ENCODE measurements around the gene PKD1L1. TPM values are rescaled to one million over a fixed set of nuclear protein-coding genes. Genes with fewer than 3 reads are reported as not detected.

PKD1L1 gene
- total RNA-seq, 1 donor from 2014 or later: 0.17 TPM

DNA sequence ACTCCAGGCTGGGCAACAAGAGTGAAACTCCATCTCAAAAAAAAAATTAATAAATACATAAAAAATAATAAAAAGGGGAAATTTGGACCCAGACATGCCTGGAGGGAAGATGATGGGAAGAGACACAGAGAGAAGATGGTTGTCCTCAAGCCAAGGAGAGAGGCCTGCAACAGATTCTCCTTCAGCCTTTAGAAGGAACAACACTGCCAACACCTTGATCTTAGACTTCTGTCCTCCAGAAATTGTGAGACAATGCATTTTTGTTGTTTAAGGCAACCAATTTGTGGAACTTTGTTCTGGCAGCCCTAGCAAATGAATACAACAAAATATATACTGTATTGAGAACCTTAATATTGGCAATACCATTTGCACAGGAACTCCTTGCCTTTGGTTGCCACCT is 186.1 kb downstream of the PKD1L1 start:
- Mint-ChIP-seq H3K27me3 (peaks cover 59% of the 10 kb centered on the region), H3K27ac (no peak overlapping the region), H3K4me1 (ENCODE audit: unreplicated experiment) (peaks cover 44% of the 10 kb centered on the region), H3K9me3 (peaks cover 11% of the 10 kb centered on the region), H3K4me3 (no peak overlapping the region), H3K36me3 (no peaks in the 10 kb centered on the region)
- TF ChIP-seq, protein P1, sequence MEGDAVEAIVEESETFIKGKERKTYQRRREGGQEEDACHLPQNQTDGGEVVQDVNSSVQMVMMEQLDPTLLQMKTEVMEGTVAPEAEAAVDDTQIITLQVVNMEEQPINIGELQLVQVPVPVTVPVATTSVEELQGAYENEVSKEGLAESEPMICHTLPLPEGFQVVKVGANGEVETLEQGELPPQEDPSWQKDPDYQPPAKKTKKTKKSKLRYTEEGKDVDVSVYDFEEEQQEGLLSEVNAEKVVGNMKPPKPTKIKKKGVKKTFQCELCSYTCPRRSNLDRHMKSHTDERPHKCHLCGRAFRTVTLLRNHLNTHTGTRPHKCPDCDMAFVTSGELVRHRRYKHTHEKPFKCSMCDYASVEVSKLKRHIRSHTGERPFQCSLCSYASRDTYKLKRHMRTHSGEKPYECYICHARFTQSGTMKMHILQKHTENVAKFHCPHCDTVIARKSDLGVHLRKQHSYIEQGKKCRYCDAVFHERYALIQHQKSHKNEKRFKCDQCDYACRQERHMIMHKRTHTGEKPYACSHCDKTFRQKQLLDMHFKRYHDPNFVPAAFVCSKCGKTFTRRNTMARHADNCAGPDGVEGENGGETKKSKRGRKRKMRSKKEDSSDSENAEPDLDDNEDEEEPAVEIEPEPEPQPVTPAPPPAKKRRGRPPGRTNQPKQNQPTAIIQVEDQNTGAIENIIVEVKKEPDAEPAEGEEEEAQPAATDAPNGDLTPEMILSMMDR (conservative IDR thresholded peaks at IDR 0.05): no peak
- no peak for DNase-seq (ENCODE audit: extremely low spot score, unreplicated experiment)

DNA sequence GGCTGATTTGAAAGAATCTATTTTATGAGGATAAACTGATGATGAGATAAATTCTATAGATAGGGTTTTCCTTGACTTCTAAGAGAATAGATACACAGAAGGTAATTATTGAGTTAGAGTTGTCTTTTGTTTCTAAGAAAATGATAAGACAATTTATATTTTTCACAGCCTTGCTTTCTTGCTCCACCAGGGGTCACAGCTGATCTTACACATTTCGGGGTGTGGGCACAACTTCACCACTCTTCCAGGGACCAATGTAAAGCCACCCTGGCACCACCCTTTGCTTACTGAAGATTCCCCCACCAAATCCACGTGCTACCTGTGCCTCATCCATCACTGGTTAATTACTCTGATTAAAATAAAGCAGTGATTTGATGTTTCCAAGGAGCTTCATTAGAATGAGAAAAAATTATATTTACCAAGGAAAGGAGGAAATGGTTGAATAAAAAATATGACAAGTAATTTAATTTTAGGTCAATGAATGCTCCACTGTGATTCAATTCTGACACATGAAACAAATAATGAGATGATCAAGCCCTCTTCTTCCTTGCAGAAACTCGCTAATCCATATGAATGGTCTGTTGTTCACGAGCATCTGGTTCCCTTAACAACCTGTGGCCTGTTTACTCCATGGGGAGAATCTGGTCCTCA is 189.1 kb downstream of the PKD1L1 start:
- no peak overlapping the region for H3K4me3 Mint-ChIP-seq
- TF ChIP-seq, protein P1 (conservative IDR thresholded peaks at IDR 0.05): peak; percentile 44
- H3K27me3 Mint-ChIP-seq: peaks cover 46% of the 10 kb centered on the region
- H3K27ac Mint-ChIP-seq: no peak overlapping the region
- H3K9me3 Mint-ChIP-seq: peaks cover 11% of the 10 kb centered on the region
- no peaks in the 10 kb centered on the region for H3K36me3 Mint-ChIP-seq
- no peak for DNase-seq (ENCODE audit: extremely low spot score, unreplicated experiment)
- H3K4me1 Mint-ChIP-seq (ENCODE audit: unreplicated experiment): peaks cover 28% of the 10 kb centered on the region

- H3K27me3 Mint-ChIP-seq: peaks cover 46% of the 10 kb centered on the region
- H3K4me1 Mint-ChIP-seq (ENCODE audit: unreplicated experiment): peaks cover 25% of the 10 kb centered on the region
- no peak for DNase-seq (ENCODE audit: extremely low spot score, unreplicated experiment)
- H3K9me3 Mint-ChIP-seq: peaks cover 11% of the 10 kb centered on the region
- H3K4me3 Mint-ChIP-seq: no peak overlapping the region
- TF ChIP-seq, protein P1 (conservative IDR thresholded peaks at IDR 0.05): no peak
- H3K36me3 Mint-ChIP-seq: no peaks in the 10 kb centered on the region
- H3K27ac Mint-ChIP-seq: peak overlapping the region; percentile 20
Measured at GRCh38 chr7:47758546-47758945, 189.7 kb downstream of the PKD1L1 start.

- no peak for DNase-seq (ENCODE audit: extremely low spot score, unreplicated experiment)
- Mint-ChIP-seq H3K4me1 (ENCODE audit: unreplicated experiment) (peaks cover 19% of the 10 kb centered on the region), H3K9me3 (peaks cover 11% of the 10 kb centered on the region), H3K27ac (peak overlapping the region; percentile 20), H3K27me3 (peaks cover 45% of the 10 kb centered on the region), H3K4me3 (no peak overlapping the region), H3K36me3 (no peaks in the 10 kb centered on the region)
- TF ChIP-seq, protein P1 (conservative IDR thresholded peaks at IDR 0.05): no peak
Measured at GRCh38 chr7:47757921-47758411, 190.3 kb downstream of the PKD1L1 start.

DNA sequence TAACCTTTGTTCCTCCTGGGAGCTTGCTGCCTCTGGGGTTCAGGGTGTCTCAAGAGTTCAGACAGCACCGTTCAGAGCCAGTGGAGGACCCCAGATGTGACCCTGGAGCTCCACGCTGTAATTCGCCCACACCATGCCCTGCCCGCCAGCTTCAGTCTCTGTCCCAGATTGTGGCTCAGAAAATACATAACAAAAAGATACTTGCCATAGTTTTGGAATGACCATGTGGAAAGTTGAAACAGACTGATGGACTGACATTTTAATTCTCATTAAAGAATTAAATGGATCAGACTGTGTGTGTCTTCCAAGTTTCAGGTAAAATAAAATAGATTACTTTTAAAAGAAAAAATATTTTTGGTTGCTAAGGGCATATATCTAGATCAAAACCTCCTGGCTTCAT is 191.6 kb downstream of the PKD1L1 start:
- Mint-ChIP-seq H3K9me3 (peaks cover 14% of the 10 kb centered on the region), H3K36me3 (no peaks in the 10 kb centered on the region), H3K4me1 (ENCODE audit: unreplicated experiment) (peaks cover 16% of the 10 kb centered on the region), H3K27me3 (peaks cover 48% of the 10 kb centered on the region), H3K27ac (no peak overlapping the region), H3K4me3 (no peak overlapping the region)
- TF ChIP-seq, protein P1 (conservative IDR thresholded peaks at IDR 0.05): no peak
- no peak for DNase-seq (ENCODE audit: extremely low spot score, unreplicated experiment)

Data from type B pancreatic cell (in vitro differentiated cells).